GM18951 (cell line): Measurements from ENCODE around the gene HOXC9.

Experiments
- POLR2A ChIP-seq: IDR thresholded peaks from 4 replicates; pipeline ENCODE4 v1.6.1; 2011; ENCODE audit warnings: mild to moderate bottlenecking; ENCODE audit not compliant: insufficient read length, insufficient read depth; ENCODE audit errors: extremely low read depth
- in situ Hi-C: fragments of 300-500 bp; cut with MboI; formaldehyde crosslinking; loops from one replicate; pipeline ENCODE4 v1.12.0; 2022; ENCODE audit warnings: low sequenced_read_pairs, mixed read lengths, inconsistent platforms; ENCODE audit not compliant: unreplicated experiment

Gene HOXC9

GRCh38 chr12:54007538-54008259 lies 7.7 kb downstream of the HOXC9 start:
- TF ChIP-seq POLR2A, result no peak
- in situ Hi-C loops, result loop anchor here (25.0 kb wide), 1 partner anchor 355 kb away; the partner anchor contains the start of gene GPR84

GRCh38 chr12:54008260-54008552 lies 8.2 kb downstream of the HOXC9 start:
- in situ Hi-C loops, result loop anchor here (25.0 kb wide), 1 partner anchor 354 kb away; the partner anchor contains the start of gene GPR84
- TF ChIP-seq POLR2A, result no peak

GRCh38 chr12:54009171-54010052 lies 9.5 kb downstream of the HOXC9 start:
- no peak for TF ChIP-seq POLR2A
- in situ Hi-C loops, result loop anchor here (25.0 kb wide), 1 partner anchor 353 kb away; the partner anchor contains the start of gene GPR84

- in situ Hi-C loops, result loop anchor here (25.0 kb wide), 1 partner anchor 352 kb away; the partner anchor contains the start of gene GPR84
- no peak for TF ChIP-seq POLR2A
Observed at GRCh38 chr12:54010053-54010971, 10.4 kb downstream of the HOXC9 start.

GRCh38 chr12:54010972-54011664 lies 11.2 kb downstream of the HOXC9 start:
- in situ Hi-C loops, result loop anchor here (25.0 kb wide), 1 partner anchor 351 kb away; the partner anchor contains the start of gene GPR84
- no peak for TF ChIP-seq POLR2A

- in situ Hi-C loops, result loop anchor here (25.0 kb wide), 1 partner anchor 350 kb away; the partner anchor contains the start of gene GPR84
- no peak for TF ChIP-seq POLR2A
Observed at GRCh38 chr12:54011665-54012532, 11.9 kb downstream of the HOXC9 start.

GRCh38 chr12:54012631-54013409 lies 12.9 kb downstream of the HOXC9 start:
- in situ Hi-C loops, result loop anchor here (25.0 kb wide), 1 partner anchor 349 kb away; the partner anchor contains the start of gene GPR84
- TF ChIP-seq POLR2A, result no peak

- in situ Hi-C loops, result loop anchor here (25.0 kb wide), 1 partner anchor 348 kb away; the partner anchor contains the start of gene GPR84
- no peak for TF ChIP-seq POLR2A
Observed at GRCh38 chr12:54014377-54015017, 14.5 kb downstream of the HOXC9 start.

GRCh38 chr12:54015018-54015931 lies 15.3 kb downstream of the HOXC9 start:
- in situ Hi-C loops, result loop anchor here (25.0 kb wide), 1 partner anchor 347 kb away; the partner anchor contains the start of gene GPR84
- no peak for TF ChIP-seq POLR2A
